Measurements from ENCODE around the gene PDE4B.

DNA sequence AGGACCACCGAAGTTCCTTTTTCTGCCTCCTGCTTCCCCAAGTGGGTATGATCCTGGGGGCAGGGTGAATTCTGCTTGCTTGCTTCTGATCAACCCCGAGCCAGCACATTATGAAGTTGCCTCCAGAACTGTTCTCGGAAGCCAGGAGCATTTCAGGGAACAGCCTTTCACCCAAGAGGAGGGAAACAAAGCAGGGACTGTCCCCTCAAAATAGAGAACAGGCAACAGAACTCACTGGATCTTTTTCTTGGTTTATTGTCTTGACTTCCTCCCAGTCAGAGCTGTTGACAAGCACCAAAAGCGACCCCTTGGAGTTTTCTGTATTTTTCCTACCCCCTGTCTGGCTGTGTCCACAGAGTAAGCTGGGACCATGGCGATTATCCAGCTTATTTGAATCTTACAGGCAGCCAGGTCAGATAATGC is 482.9 kb downstream of the PDE4B start:
- no peak for TF ChIP-seq CTCF (conservative IDR thresholded peaks at IDR 0.05; ENCODE audit: low read length)
- TF ChIP-seq EZH2phosphoT487 (IDR thresholded peaks at IDR 0.05; ENCODE audit: borderline replicate concordance), result no peak

Measured in Loucy (cell line).